Mononuclear cell (primary cell): Measurements from ENCODE around the gene PF4V1. TPM values are rescaled to one million over a fixed set of nuclear protein-coding genes. Genes with fewer than 3 reads are reported as not detected.
"Not testable (repeated sequence)": the region's sequence is repeated elsewhere in the genome, so short reads cannot be mapped to it uniquely, and the experiment has no call there.

Experiments used
- H3K27me3 ChIP-seq: 2 replicates; pipeline ENCODE4 v1.6.0; 2011; ENCODE audit warnings: low read length, control low read depth; ENCODE audit not compliant: insufficient read depth
- H3K4me1 ChIP-seq: 2 replicates; pipeline ENCODE4 v1.5.1; 2011; ENCODE audit warnings: mild to moderate bottlenecking, low read length, control low read depth; ENCODE audit not compliant: insufficient read depth
- H3K4me3 ChIP-seq: 2 replicates; pipeline ENCODE4 v1.5.1; 2011; ENCODE audit warnings: mild to moderate bottlenecking, low read length, moderate library complexity
- H3K9me3 ChIP-seq: 2 replicates; pipeline ENCODE4 v1.5.1; 2011; ENCODE audit warnings: low read depth, mild to moderate bottlenecking, control low read depth, low read length
- total RNA-seq: library from RNA; depleted of rRNA; stranded (reverse); fragments of >200 nt; gene quantifications from one replicate; pipeline ENCODE4 v1.2.3, GENCODE V29; 2012

Gene PF4V1
- total RNA-seq, 1 donor = 17.6 TPM

DNA sequence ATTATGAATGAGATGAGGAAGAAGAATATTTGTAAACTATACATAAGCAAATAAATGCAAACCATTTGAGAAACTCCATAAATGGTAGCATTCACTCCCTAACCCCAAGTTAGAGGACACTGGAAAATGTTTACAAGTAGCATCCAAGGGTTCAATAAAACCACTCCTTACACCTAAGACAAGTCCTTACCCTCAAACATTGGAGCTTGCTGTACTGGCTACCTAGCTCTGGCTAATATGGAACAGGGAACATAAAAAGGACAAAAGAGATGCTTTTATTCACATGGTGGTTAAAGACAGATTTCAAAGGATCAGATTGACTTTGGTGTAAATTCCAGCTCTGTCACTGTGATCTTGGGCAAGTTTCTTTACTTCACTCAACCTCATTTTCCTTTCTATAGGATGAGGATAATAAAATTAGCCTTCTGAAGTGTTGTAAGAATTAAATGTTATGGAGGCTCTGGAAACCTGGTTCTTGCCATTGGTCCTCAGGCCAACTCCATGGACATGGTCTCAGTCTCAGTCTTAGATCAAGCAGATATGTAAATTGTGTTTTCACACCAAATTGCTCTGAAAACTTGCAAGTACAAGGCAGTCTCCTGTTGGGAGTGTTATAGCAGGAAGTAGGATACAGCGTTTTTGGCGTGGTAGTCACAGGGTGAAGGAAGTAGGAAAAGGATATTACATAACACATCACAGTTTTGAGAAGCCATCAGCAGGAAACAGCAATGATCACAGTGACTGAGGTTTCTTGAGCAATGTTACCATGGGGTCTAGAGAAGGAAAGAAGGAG is 19.4 kb downstream of the PF4V1 start:
- Histone ChIP-seq H3K4me3 (no peak overlapping the region), H3K9me3 (no peaks in the 10 kb centered on the region), H3K27me3 (no peaks in the 10 kb centered on the region)

DNA sequence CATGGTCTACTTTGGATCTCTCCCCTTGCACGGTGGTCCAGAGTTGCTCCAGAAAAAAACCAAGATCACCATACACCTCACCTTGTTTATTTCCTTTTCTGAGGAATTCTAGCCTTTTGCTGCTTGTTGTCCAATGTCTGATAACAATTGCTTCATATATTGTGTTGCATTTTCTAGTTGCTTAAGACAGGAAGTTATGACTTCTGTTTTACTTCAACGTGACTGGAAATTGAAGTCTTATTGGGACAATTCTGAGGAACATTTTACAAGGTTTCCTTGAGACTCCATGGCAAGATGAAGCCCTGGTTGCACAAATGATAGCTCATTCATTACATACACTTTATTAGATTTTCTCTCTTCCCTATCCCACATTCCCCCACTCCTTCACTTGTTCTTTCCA is 21.3 kb downstream of the PF4V1 start:
- H3K4me3 ChIP-seq = no peak overlapping the region
- peaks cover 53% of the 10 kb centered on the region for H3K4me1 ChIP-seq
- H3K9me3 ChIP-seq = no peaks in the 10 kb centered on the region
- H3K27me3 ChIP-seq = no peaks in the 10 kb centered on the region

More for the DNA sequence above, 19.4 kb downstream of the PF4V1 start:
- peaks cover 60% of the 10 kb centered on the region for H3K4me1 ChIP-seq

DNA sequence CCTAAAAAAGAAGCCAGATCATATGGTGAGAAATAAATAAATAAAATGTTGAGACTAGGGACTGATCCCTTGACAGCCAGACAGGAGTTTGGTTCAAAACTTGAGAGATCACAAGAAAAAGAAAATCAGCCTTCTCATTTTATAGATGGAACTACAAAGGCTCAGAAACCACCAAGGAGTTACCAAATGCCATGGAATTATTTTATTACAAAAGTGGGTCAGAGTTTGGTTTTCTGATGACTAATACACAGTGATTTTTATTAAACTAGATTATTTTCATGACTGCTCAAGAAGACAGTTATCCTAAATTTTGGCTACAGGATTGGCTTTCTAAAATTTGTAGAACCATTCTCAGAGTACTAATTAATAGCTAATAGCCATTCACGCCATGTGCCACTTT is 22.3 kb downstream of the PF4V1 start:
- H3K9me3 ChIP-seq = no peaks in the 10 kb centered on the region
- peaks cover 43% of the 10 kb centered on the region for H3K4me1 ChIP-seq
- H3K27me3 ChIP-seq = no peaks in the 10 kb centered on the region
- no peak overlapping the region for H3K4me3 ChIP-seq

DNA sequence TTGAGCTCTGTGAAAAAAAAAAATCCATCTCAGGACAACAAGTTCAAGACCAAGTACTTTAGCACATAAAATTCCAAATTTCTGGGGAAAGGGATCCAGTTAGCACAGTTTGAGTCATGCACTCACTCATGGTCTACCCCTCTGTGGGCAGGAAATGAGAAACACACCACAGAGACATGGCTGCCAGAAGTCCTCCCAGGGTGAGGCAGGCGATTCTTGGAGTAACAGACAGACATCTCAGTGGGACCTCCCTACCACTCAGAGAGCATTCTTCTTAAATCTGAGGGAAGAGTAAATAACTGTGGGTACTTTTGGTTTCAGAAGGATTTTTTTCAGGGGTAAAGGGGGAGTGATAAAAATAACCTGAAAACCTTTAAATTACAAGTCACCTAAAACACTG is 30.2 kb downstream of the PF4V1 start:
- Histone ChIP-seq H3K27me3 (no peaks in the 10 kb centered on the region), H3K4me3 (no peak overlapping the region), H3K4me1 (no peaks in the 10 kb centered on the region), H3K9me3 (no peaks in the 10 kb centered on the region)

DNA sequence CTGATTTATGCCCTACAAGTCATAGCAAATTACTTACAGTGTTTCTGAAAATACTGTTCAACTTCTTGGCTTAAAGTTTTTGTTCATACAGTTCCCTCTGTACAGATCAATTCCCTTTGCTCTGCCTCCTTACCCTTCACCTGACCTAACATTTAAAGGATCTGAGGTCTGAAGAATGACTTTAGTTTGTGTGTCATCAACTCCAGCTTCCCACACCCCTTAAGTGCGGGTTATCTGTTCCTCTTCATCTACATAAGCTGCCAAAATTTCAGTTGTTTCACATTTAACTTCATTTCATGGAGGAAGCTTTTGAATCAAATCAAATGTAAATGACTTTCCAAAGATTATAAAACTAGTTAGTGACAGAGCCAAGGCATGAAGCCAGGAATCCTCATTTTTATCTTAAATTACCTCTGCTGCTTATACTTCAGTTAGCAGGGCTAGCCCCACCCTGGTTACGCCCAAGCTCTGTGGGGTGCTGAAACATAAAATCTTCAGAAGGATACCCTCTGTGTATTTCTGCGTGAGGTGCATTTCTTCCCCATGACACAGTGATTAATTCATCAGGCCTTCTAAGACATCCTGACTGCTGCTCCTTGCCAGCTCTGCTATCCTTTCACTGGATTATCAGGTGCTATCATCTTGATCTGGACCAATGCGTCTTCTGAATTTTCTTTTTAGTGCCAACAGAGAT is 32.6 kb downstream of the PF4V1 start:
- Histone ChIP-seq H3K4me1 (no peaks in the 10 kb centered on the region), H3K4me3 (no peak overlapping the region), H3K9me3 (no peaks in the 10 kb centered on the region), H3K27me3 (no peaks in the 10 kb centered on the region)

DNA sequence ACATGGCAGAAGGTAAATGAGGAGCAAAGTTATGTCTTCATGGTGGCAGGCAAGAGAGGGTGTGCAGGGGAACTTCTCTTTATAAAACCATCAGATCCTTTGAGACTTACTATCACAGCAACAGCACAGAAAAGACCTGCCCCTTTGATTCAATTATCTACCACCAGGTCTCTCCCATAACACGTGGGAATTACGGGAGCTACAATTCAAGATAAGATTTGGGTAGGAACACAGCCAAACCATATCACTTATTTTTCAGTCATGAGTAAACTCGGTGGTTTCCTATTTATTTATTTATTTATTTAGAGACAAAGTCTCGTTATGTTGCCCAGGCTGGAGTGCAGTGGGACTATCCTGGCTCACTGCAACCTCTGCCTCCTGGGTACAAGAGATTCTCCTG is 38.2 kb downstream of the PF4V1 start:
- H3K27me3 ChIP-seq = no peaks in the 10 kb centered on the region
- H3K9me3 ChIP-seq = no peaks in the 10 kb centered on the region

DNA sequence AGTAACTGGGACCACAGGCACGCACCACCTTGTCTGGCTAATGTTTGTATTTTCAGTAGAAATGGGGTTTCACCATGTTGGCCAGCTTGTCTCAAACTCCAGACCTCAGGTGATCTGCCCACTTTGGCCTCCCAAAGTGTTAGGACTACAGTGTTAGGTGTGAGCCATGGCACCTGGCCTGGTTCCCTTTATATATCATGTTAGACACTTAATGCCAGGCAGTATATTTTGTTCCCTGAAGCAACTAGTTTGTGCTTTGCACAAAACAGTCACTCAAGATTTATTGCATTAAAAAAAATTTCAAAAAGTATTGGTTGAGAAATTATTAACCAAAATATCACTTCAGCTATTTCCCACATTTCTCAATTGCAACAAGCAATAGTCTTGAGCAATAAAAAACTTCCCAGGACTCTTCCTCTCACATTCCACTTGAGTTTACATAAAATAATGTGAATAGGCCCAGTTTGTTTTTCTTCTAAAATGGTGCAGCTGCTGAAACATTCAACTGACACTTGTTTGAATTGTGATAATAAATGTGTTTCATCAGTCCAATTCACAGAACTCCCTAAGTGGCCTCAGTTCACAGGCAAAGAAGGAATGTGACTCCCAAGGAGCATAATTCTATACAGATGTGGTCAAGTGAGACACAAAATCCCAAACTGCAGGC is 38.8 kb downstream of the PF4V1 start:
- Histone ChIP-seq H3K4me3 (no peak overlapping the region), H3K4me1 (peaks cover 11% of the 10 kb centered on the region), H3K27me3 (no peaks in the 10 kb centered on the region), H3K9me3 (no peaks in the 10 kb centered on the region)

More for the DNA sequence above, 38.2 kb downstream of the PF4V1 start:
- Histone ChIP-seq H3K4me1 (peaks cover 11% of the 10 kb centered on the region), H3K4me3 (no peak overlapping the region)

DNA sequence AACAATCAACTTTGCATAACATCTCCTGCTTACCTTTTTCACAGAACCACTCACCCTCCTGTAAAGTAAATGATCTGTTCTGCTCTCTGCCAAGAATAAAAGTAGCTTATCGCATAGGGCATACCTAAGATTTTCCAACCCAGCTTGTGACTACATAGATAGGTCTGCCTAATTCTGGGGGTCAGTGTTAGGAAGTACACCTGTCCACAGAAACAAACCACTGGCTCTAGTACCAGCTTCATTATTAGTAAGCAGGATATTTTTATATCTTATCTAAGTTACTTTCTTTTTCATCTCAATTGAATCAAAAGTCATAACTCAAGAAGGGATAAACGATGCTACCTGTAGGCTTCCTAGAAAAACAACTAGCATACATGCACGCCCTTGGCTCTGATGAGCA is 39.9 kb downstream of the PF4V1 start:
- H3K4me3 ChIP-seq = no peak overlapping the region

DNA sequence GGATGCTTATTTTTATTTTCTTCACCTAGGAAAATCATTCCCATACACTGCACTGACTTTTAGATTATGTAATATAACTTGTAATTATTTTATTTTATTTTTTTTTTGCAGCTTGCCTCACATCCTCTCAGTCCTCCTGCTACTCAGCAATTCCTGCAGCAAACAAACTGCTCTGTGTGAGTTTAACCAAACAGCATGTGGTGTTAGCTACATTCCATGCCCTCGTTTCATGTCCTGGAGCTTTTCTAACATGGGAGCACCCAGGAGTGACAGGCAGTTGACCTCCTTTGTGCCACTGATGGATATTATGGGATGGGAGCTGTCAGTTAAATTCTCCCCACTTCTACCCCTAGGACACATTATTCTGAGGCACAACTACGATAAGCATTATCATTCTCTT is 40.9 kb downstream of the PF4V1 start:
- no peaks in the 10 kb centered on the region for H3K27me3 ChIP-seq
- peaks cover 11% of the 10 kb centered on the region for H3K4me1 ChIP-seq
- H3K4me3 ChIP-seq = no peak overlapping the region
- H3K9me3 ChIP-seq = no peaks in the 10 kb centered on the region

More for the DNA sequence above, 39.9 kb downstream of the PF4V1 start:
- Histone ChIP-seq H3K27me3 (no peaks in the 10 kb centered on the region), H3K9me3 (no peaks in the 10 kb centered on the region), H3K4me1 (peaks cover 11% of the 10 kb centered on the region)

DNA sequence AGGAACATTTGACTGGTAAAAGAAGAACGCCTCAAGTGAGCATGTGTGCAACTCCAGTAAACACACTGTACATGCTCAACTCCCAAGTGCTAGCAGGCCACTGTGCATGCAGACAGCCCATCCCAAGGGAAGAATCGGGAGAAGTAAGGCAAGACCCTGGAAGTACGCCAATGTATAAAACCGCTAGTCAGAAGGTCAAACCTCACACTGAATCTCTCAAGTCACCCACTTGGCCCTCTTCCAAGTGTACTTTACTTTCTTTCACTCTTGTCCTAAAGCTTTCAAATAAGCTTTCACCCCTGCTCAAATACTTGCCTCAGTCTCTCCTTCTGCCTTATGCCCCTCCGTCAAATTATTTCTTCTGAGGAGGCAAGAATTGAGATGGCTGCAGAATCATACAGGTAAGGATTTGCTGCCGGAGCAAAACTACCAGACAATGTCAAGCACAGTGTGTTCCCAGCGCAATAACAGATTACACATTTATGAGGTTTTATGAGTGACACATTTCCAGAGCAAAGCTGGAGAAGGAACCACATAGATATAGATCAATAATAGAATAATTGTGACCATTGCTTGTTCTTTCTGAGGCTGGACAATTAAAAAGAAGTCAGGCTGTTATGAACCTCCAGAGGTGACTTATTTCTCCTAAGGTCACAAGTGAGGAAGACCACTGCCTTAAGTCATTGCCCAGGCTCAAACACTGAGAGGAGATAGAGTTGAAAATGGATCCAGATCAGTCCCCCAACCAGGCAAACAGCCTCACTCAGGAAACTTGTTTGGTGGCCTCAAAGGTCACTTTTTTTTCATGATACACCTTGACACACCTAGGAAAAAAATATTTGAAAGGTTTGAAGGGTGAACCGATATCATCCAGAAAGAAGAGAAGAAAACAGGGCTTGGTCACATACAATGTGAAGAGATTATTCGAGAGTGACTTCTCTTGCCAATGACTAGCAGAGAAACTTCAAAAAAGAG is 42.4 kb downstream of the PF4V1 start:
- H3K4me3 ChIP-seq = no peak overlapping the region

DNA sequence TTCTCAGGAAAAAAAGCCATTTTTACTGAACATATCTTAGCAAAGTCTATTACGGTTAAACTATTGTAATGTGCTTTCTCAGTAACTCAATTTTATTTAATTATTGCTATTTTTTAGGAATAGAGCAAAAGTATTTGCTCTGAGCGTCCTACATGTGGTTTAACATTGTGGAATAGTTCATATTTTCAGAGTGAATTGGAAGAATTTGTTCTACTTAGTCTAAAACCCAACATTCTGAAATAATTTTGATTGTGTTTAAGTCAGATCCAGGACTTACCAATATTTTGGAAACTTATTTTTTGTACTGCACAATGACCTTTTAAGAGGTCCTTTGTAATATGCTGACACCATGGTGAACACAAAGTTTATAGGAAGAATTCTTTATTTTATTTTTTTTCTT is 43.3 kb downstream of the PF4V1 start:
- no peaks in the 10 kb centered on the region for H3K9me3 ChIP-seq
- no peak overlapping the region for H3K4me3 ChIP-seq
- H3K27me3 ChIP-seq = no peaks in the 10 kb centered on the region
- peaks cover 7% of the 10 kb centered on the region for H3K4me1 ChIP-seq

More for the DNA sequence above, 42.4 kb downstream of the PF4V1 start:
- Histone ChIP-seq H3K9me3 (no peaks in the 10 kb centered on the region), H3K4me1 (peaks cover 11% of the 10 kb centered on the region), H3K27me3 (no peaks in the 10 kb centered on the region)

DNA sequence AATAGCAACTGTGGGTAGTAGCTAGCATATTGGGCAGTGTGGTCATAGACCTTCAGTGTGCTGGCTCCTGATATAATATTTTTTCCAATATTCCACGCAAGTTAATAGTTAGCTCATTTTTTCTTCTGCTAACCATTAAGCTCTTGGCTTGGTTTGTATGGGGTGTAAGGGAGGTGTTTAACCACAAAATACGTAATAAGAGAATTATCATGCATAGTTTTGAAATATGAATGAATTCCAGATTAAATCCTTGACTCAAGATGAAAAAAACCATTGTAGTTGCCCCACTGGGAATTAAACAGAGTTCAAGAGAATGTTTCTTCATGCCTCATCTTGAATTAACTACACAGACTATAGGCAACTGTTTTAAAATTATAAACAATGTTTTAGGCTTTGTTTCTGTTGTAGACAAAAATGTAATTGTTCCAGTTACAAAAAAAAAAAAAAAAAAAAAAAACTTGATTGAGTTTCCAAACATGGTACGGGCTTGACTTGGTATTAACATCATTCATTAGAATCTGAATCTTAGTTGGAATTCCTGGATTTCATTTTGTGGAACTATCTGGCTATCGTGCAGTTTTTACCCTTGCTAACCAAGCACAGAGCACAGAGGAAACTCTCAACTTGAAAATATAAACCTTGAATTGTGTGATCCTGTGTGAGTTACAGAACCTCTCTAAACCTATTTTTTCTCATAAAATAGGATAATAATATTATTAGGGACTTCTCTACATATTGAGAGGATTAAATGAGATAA is 44.5 kb downstream of the PF4V1 start:
- Histone ChIP-seq H3K4me3 (no peak overlapping the region), H3K9me3 (no peaks in the 10 kb centered on the region), H3K27me3 (no peaks in the 10 kb centered on the region)

DNA sequence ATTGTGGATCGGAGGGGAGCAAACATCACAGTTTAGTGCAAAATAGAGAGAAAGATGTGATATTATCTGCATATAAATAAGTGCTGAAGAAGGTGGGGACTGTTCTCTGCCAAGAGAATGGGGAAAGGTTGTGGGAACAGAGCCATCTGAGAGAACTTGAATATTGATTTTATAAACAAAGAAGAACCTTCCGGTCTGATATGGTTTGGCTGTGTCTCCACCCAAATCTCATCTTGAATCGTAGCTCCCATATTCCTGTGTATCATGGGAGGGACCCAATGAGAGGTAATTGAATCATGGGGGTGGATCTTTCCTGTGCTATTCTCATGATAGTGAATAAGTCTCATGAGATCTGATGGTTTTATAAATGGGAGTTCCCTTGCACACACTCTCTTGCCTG is 46.2 kb downstream of the PF4V1 start:
- H3K4me3 ChIP-seq, H3K9me3 ChIP-seq, H3K4me1 ChIP-seq, H3K27me3 ChIP-seq: not testable (repeated sequence)

More for the DNA sequence above, 44.5 kb downstream of the PF4V1 start:
- H3K4me1 ChIP-seq = no peaks in the 10 kb centered on the region

DNA sequence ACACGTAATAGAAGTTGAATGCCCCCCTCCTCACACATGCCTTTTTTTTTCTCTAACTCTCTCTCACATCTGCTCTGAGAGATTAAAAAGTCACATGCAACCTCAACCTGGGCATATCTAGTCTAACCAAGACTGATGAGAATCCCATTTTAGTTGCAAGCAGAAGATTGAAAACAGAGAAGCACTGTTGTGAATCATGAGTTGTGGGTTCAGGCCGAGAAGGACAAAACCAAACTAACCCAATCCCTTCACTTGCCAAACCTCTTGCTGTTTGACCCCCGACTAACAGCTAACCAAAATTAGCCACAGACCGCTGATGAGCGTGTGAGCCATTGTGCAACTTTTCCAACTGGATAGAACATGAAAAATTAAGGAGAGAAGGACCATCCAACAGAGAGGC is 47.9 kb downstream of the PF4V1 start:
- no peaks in the 10 kb centered on the region for H3K9me3 ChIP-seq
- H3K27me3 ChIP-seq = no peaks in the 10 kb centered on the region
- peaks cover 5% of the 10 kb centered on the region for H3K4me1 ChIP-seq
- H3K4me3 ChIP-seq = no peak overlapping the region
